Measurements from ENCODE around the gene ATP8A2.

ATP8A2 gene

DNA sequence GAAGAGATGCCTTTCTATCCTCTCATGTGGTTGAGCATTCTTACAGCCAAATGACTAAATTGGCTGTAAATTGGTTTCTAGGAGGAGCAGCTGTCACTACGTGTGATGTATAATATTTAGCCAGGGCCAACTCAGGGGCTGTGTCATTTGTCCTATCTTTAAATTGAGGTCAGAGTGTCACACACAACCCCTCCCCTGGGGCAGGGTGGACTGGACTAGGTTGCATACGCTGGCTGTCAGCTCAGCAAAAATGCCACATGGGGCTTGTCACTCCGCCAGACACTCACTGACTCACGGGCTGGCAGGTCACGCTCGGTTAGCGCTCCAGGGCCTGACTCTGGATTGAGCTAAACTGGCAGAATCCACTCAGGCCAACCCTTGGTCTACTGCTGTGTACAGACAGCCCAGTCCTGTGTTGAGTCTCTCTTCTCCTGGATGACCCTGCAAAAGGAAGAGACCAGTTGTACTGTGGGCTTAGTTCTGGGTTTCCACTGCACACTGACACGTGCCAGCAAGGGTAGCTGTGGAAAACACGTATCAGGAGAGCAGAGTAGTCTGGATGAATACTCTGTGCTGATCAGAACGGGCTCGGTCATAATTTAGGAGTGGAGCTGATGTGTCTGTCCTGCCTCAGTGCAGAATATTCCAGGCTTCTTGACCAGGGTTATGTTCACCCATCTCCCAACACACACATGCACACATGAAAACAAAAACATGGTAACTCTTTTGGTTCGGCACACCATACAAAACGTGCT lies 650.9 kb downstream of the ATP8A2 start:
- DNase-seq = no peak

DNA sequence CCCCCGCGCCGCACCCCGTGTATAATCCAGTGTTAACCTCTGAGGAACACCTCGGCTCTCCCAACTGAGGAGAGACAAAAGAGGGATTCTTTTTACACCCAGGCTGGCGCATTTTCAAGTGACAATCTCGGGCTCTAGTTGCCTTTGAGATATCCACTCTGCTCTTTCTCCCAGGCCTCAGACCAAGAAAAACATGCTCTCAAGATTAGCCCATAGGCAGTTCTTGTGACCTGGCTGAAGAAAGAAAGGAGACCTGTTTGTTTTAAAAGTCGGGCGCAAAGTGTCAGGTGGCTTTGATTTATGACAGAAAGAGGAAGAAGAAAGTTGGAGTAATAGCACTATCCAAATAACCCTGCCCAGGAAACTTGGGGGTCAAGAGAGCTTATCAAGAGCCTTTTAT lies 652.8 kb downstream of the ATP8A2 start:
- DNase-seq = no peak

DNA sequence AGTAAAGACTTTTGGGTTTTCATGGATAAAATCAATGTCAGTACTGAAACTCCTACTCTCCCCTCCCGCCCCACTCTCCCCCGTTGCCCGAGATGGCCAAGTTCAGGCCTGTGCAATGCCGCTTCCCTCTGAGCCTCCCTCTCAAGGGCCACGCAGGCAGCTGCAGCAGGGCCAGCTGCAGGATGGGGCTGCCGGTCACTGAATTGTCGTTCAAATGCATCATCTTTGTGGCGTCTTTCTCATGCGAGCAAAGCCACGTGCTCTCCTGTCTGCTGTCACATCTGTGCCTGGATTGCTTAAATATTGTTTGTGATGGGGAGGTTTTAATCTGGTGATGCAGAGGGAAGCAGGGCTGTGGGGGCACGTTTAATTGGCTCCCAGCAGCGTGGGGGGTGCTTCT lies 653.4 kb downstream of the ATP8A2 start:
- DNase-seq = no peak

- DNase-seq = no peak
These were observed 654.0 kb downstream of the ATP8A2 start for GRCh38 chr13:26025771-26026170.

DNA sequence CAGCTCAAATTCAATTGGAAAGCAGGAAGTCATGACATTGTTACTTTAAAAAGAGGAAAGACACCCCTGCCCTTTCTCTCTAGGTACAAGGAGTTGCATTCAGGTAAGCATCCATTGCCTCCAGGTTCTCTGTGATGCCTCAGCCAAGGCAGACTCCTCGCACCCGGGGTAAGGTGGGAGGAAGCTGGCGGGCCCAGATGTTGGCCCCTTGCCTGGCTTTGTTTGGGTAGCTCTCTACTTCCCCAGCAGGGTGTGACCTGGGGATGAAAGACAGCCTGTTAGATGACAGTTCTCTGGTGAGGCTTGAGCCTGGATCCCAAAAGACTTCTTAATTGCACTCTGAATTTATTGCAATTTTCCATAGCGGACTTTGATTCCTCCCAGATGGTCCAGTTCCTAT lies 654.4 kb downstream of the ATP8A2 start:
- no peak for DNase-seq

DNA sequence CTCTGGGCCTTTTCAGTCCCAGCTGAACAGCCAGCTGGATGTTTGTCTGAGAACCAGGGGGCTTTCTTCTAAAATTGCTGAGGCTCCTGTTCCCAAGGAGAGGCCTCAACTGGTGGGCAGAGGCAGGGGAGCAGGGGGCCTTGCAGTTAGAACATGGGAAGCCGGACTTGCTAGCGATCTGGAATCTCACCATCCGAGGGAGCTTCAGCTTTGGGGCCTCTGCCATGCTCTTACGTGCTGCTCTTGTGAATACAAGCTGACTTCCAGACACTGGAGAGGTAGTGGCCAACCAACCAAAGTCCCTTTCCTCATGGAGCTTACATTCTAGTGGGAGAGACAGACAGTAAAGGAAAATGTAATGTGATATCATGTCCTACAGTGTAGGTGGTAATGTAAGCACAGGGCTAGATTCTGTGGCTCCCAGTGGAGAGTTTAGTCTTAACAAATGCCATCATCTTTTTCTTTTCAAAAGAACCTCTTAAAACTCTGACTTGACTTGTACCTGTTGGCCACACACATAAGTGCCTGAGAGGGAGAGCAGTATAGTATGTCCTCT lies 657.9 kb downstream of the ATP8A2 start:
- no peak for DNase-seq

- no peak for DNase-seq
These were observed 658.6 kb downstream of the ATP8A2 start for GRCh38 chr13:26030331-26030730.

- no peak for DNase-seq
These were observed 662.2 kb downstream of the ATP8A2 start for GRCh38 chr13:26034018-26034417.

DNA sequence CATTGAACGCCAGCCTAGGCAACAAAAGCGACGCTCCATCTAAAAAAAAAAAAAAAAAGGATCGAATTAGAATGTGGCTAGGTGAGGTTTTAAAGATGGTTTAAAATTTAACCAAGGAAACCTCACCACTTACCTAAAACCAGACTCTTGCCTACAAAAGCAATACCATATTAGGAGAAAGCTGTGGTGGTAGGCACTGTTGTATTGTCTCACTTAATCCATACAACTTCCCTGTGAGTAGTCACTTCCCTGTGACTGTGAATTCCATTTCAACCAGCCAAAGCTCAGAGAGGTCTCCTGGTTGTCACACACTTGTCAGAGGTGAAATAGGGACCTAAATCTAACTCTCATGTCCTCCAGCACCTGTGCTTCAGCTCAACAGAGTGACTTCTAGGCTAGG lies 664.6 kb downstream of the ATP8A2 start:
- DNase-seq = no peak

DNA sequence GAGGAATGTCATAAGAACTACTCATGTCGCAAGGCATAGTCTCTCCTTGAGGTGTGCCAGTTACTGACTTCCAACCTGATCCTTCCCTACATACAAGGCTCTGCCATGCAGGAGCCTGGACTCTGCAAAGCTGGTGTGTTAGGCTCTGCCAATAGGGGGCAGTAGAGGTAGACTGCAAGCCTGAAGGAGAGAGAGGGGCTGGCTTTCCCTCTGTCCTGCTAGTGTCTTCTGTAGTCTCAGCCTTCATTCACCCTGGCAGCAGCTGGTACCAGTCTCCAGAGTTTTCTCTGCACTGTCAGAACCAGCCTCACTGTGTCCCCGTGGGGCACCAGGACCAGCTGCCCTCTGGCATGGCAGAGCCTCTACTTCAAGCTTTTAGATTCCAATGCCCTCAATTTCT lies 665.5 kb downstream of the ATP8A2 start:
- DNase-seq = no peak

DNA sequence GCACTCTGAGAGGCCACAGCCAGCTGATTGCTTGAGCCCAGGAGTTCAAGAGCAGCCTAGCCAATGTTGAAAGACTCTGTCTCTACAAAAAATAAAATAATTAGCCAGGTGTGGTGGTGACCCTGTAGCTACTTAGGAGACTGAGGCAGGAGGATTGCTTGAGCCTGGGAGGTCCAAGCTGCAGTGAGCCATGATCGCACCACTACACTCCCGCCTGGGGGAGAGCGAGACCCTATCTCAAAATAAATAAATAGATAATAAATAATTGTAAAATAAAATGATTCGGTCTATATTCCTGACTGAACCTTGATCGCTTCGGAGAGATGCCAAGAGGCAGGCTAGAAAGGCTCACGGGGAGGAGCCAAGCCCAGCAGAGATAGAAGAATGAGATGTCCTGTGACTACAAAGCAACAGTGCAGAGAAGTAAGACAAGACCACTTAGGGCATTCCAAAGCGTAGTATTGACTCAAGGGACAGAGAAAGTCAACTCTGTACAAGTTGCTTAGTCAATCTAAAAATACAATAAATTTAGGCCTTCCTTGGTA lies 667.2 kb downstream of the ATP8A2 start:
- no peak for DNase-seq

GRCh38 chr13:26041444-26041843 lies 669.7 kb downstream of the ATP8A2 start:
- DNase-seq = no peak

GRCh38 chr13:26042785-26043184 lies 671.0 kb downstream of the ATP8A2 start:
- DNase-seq = no peak

DNA sequence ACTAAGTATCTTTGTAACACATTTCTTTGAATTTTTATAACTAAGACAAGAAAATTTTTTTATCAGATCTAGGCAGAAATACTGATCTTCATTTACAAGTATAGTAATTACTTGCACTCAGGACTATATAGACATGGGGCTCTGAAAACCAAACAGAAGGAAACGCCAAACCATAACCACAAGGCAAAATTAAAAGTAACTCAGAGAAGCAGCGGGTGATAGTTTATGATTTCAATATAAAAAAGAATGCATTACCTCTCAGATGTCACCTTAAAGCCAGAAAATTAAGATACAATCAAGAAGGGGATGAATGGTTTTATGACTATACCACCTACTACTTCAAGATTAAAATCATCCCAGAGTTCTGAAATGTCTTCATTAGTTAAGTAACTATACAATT lies 673.4 kb downstream of the ATP8A2 start:
- DNase-seq = no peak

DNA sequence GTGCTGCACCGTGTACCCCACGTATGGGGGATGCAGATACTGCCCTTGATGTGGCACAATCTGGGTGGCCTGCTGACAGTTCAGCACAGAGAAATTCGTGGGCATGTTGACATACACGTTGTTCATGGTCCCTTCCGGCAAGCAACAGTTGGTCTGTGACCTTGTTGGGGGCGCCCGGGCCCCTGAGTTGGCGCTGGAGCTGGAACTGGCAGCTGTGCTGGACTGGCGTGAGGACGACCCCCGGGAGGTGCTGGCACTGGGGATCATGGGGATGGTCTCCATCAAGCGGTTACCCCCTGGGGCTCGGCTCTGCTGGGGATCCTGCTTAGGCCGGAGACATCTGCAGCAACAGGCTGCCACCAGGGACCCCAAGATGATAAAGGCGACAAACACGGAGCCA lies 674.9 kb downstream of the ATP8A2 start:
- no peak for DNase-seq

- no peak for DNase-seq
These were observed 675.3 kb downstream of the ATP8A2 start for GRCh38 chr13:26047040-26047439.

GRCh38 chr13:26048741-26049140 lies 677.0 kb downstream of the ATP8A2 start:
- DNase-seq = no peak

DNA sequence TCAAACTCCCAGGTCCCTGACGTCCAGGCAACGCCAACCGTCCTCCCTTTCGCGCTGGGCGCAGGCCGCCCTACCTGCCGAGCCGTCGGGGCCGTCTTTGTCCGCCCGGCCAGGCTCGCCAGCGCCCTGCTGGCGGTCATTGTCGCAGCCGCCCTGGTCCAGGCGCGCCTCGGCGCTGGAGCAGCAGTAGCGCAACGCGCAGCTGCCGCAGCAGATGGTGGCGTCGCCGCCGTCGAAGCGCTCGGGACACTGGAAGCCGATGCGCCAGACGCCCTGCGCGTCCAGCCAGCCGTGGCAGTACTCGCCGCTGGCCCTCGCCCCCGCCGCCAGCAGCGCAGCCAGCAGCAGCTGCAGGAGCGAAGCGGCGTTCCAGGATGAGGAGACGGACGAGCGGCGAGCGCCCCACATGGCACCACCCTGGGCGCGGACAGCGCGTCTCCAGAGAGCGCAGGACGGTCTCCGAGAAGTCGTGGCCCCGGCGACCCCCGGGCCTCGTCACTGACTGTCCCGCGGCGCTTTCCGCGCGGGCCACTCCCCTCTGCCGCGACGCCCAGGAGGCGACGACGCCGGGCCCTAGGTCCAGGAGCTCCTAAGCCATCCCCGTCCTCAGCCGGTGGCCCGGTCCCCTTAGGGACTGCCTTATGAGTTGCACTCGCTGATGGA lies 678.9 kb downstream of the ATP8A2 start:
- no peak for DNase-seq

DNA sequence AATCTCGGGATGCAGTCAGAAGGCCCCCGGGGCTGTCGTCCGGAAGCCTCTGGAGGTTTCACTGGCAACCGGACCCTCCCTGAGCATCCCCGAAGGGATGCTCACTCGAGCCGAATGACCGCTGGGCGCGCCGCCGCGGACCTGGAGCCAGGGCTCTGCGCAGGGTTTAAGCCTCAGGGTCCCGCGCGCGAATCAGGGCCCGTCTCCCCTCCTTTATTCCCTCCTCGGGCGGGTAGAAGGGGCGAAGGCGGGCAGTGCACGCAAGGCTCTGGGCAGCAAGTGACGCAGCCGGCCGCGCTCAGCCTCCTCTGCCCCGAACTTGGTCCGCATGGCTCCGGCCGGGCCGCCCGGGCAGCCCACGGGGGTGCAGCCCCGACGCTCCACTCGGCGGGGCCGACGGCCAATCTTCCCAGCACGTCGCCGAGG lies 679.5 kb downstream of the ATP8A2 start:
- no peak for DNase-seq

- DNase-seq = no peak
These were observed 680.0 kb downstream of the ATP8A2 start, which contains the start of gene SHISA2 for GRCh38 chr13:26051657-26052311. TSS of gene SHISA2 (minus strand) at chr13:26052016. CDS start at chr13:26050975, 1,041 bp downstream.

- DNase-seq = no peak
These were observed 680.6 kb downstream of the ATP8A2 start for GRCh38 chr13:26052337-26052736.

GRCh38 chr13:26053418-26053980 lies 681.7 kb downstream of the ATP8A2 start:
- DNase-seq = no peak

DNA sequence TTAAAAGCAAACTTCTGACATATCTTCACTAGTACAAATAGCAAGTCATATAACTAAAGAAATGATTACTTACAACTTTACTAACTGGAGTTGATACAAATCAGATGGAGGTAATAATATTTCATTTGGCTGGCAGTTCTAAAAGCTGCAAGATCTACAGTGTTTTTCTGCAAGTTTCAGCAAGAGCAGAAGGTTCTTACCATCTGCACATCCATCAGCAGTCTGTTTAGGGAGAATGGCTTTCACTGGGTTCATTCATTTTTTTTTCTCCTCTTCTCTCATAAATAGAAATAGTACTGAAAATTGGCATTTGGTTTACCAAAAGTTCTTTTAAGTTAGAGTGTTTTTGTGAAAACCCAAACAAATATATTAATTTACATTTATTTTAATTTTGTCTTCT lies 683.1 kb downstream of the ATP8A2 start:
- DNase-seq = no peak
